ENCODE measurements around the gene KDM4C.

Gene KDM4C

GRCh38 chr9:6887051-6887450, 129.3 kb downstream of the KDM4C start:
- Histone ChIP-seq H3K9me3 (ENCODE audit: low read depth, low read length) (no peaks in the 10 kb centered on the region), H3K4me3 (no peak overlapping the region), H3K36me3 (ENCODE audit: insufficient read depth, low read length) (no peaks in the 10 kb centered on the region), H3K9ac (ENCODE audit: insufficient read length) (no peak overlapping the region), H3K27ac (no peak overlapping the region)
- no peak for TF ChIP-seq POLR2AphosphoS5 (IDR thresholded peaks at IDR 0.05; ENCODE audit: borderline replicate concordance, low read depth, low read length)
- DNase-seq (ENCODE audit: low read depth, low spot score) = no peak

DNA sequence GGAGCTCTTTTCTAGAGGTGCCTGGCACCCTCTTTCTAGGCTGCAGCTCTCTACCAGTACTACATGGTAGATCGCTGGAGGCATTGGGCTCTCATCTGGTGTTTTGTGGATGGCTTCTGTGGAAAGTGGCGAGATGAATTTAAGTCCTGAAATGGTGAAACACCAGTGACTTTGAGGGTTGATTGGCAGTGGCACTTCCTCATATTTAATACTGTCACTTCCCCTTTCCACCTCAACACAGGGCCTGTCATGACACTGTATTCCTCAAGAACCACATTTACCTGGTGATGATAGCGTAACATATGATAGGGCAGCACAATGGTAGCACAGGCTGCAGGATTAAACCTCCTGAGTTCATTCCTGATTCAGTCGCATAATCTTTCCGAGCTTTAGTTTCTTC, 132.1 kb downstream of the KDM4C start:
- Histone ChIP-seq H3K9ac (ENCODE audit: insufficient read length) (no peak overlapping the region), H3K27ac (no peak overlapping the region), H3K9me3 (ENCODE audit: low read depth, low read length) (no peaks in the 10 kb centered on the region), H3K4me3 (no peak overlapping the region), H3K36me3 (ENCODE audit: insufficient read depth, low read length) (no peaks in the 10 kb centered on the region)
- DNase-seq (ENCODE audit: low read depth, low spot score) = no peak
- TF ChIP-seq POLR2AphosphoS5 (IDR thresholded peaks at IDR 0.05; ENCODE audit: borderline replicate concordance, low read depth, low read length) (no peak), EZH2 (IDR thresholded peaks at IDR 0.05) (no peak), FOXP2 (optimal IDR thresholded peaks at IDR 0.05; ENCODE audit: control extremely low read depth, extremely low read length, insufficient read depth) (no peak)

GRCh38 chr9:6893350-6894131, 135.8 kb downstream of the KDM4C start:
- Histone ChIP-seq H3K4me3 (no peak overlapping the region), H3K27ac (no peak overlapping the region), H3K36me3 (ENCODE audit: insufficient read depth, low read length) (no peaks in the 10 kb centered on the region), H3K9me3 (ENCODE audit: low read depth, low read length) (no peaks in the 10 kb centered on the region), H3K9ac (ENCODE audit: insufficient read length) (no peak overlapping the region)
- no peak for DNase-seq (ENCODE audit: low read depth, low spot score)
- TF ChIP-seq EZH2 (IDR thresholded peaks at IDR 0.05) (no peak), POLR2AphosphoS5 (IDR thresholded peaks at IDR 0.05; ENCODE audit: borderline replicate concordance, low read depth, low read length) (no peak), FOXP2 (optimal IDR thresholded peaks at IDR 0.05; ENCODE audit: control extremely low read depth, extremely low read length, insufficient read depth) (no peak)

DNA sequence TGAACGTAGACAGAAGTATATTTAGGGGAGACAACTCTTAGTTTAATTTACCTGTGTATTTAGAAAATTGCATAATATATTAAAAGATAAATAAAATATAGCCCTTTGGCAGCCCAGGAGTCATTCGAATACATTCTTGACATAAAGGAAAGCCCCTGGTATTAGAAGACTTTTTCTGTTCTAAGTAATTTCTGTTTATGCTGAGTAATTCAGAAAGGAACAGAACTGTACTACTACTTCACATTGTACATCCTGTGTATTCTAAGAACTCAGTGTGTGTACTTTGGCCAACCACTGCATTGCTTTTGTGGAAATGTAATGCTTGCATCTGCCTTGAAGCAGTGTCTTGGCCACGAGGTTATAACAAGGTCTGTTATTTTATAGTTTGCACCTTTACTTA, 136.4 kb downstream of the KDM4C start:
- no peaks in the 10 kb centered on the region for H3K9me3 ChIP-seq (ENCODE audit: low read depth, low read length)
- H3K9ac ChIP-seq (ENCODE audit: insufficient read length) = no peak overlapping the region
- no peak overlapping the region for H3K4me3 ChIP-seq
- TF ChIP-seq POLR2AphosphoS5 (IDR thresholded peaks at IDR 0.05; ENCODE audit: borderline replicate concordance, low read depth, low read length) (no peak), FOXP2 (optimal IDR thresholded peaks at IDR 0.05; ENCODE audit: control extremely low read depth, extremely low read length, insufficient read depth) (no peak), EZH2 (IDR thresholded peaks at IDR 0.05) (no peak)
- H3K36me3 ChIP-seq (ENCODE audit: insufficient read depth, low read length) = no peaks in the 10 kb centered on the region
- no peak overlapping the region for H3K27ac ChIP-seq
- DNase-seq (ENCODE audit: low read depth, low spot score) = no peak

- H3K4me3 ChIP-seq = no peak overlapping the region
- no peak overlapping the region for H3K9ac ChIP-seq (ENCODE audit: insufficient read length)
- no peak for DNase-seq (ENCODE audit: low read depth, low spot score)
- no peaks in the 10 kb centered on the region for H3K9me3 ChIP-seq (ENCODE audit: low read depth, low read length)
- no peaks in the 10 kb centered on the region for H3K36me3 ChIP-seq (ENCODE audit: insufficient read depth, low read length)
- TF ChIP-seq POLR2AphosphoS5 (IDR thresholded peaks at IDR 0.05; ENCODE audit: borderline replicate concordance, low read depth, low read length) (no peak), EZH2 (IDR thresholded peaks at IDR 0.05) (no peak), FOXP2 (optimal IDR thresholded peaks at IDR 0.05; ENCODE audit: control extremely low read depth, extremely low read length, insufficient read depth) (no peak)
- no peak overlapping the region for H3K27ac ChIP-seq
Observed at GRCh38 chr9:6895754-6896153, 138.0 kb downstream of the KDM4C start.

GRCh38 chr9:6896562-6896961, 138.8 kb downstream of the KDM4C start:
- Histone ChIP-seq H3K9ac (ENCODE audit: insufficient read length) (no peak overlapping the region), H3K27ac (no peak overlapping the region), H3K4me3 (no peak overlapping the region), H3K36me3 (ENCODE audit: insufficient read depth, low read length) (no peaks in the 10 kb centered on the region), H3K9me3 (ENCODE audit: low read depth, low read length) (no peaks in the 10 kb centered on the region)
- no peak for TF ChIP-seq FOXP2 (optimal IDR thresholded peaks at IDR 0.05; ENCODE audit: control extremely low read depth, extremely low read length, insufficient read depth)
- no peak for TF ChIP-seq EZH2 (IDR thresholded peaks at IDR 0.05)
- TF ChIP-seq POLR2AphosphoS5 (IDR thresholded peaks at IDR 0.05; ENCODE audit: borderline replicate concordance, low read depth, low read length) = no peak
- no peak for DNase-seq (ENCODE audit: low read depth, low spot score)

GRCh38 chr9:6897207-6897822, 139.5 kb downstream of the KDM4C start:
- Histone ChIP-seq H3K9me3 (ENCODE audit: low read depth, low read length) (no peaks in the 10 kb centered on the region), H3K36me3 (ENCODE audit: insufficient read depth, low read length) (no peaks in the 10 kb centered on the region), H3K27ac (no peak overlapping the region), H3K9ac (ENCODE audit: insufficient read length) (no peak overlapping the region), H3K4me3 (no peak overlapping the region)
- DNase-seq (ENCODE audit: low read depth, low spot score) = no peak
- TF ChIP-seq EZH2 (IDR thresholded peaks at IDR 0.05) (no peak), POLR2AphosphoS5 (IDR thresholded peaks at IDR 0.05; ENCODE audit: borderline replicate concordance, low read depth, low read length) (no peak), FOXP2 (optimal IDR thresholded peaks at IDR 0.05; ENCODE audit: control extremely low read depth, extremely low read length, insufficient read depth) (no peak)

DNA sequence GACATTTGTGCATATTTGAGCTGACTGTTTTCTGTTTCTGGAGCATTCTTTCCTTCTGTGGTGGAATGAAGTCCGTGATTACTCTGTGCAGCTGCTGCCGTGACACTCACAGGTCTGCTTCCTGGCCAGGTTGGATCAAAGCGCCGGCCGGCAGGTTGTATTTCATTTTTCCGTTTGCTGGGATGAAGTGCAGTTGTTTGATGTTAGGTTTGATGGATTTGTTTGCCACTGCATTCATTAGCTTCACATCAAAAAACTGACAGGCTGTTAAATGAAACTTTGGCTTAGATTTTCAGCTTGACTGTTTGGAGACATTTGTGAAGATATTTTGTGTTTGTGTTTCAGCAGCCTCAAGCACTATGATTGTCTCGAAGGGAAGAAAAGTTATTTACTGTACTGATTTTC, 140.1 kb downstream of the KDM4C start:
- H3K4me3 ChIP-seq = no peak overlapping the region
- H3K36me3 ChIP-seq (ENCODE audit: insufficient read depth, low read length) = no peaks in the 10 kb centered on the region
- TF ChIP-seq FOXP2 (optimal IDR thresholded peaks at IDR 0.05; ENCODE audit: control extremely low read depth, extremely low read length, insufficient read depth) (no peak), POLR2AphosphoS5 (IDR thresholded peaks at IDR 0.05; ENCODE audit: borderline replicate concordance, low read depth, low read length) (no peak), EZH2 (IDR thresholded peaks at IDR 0.05) (no peak)
- no peak overlapping the region for H3K27ac ChIP-seq
- no peak overlapping the region for H3K9ac ChIP-seq (ENCODE audit: insufficient read length)
- H3K9me3 ChIP-seq (ENCODE audit: low read depth, low read length) = no peaks in the 10 kb centered on the region
- DNase-seq (ENCODE audit: low read depth, low spot score) = no peak

Measured in SK-N-MC (cell line).